ENCODE measurements around the gene ACOT13.

- no peak for TF ChIP-seq EZH2 (IDR thresholded peaks at IDR 0.05; ENCODE audit: borderline replicate concordance, low read length)
- TF ChIP-seq CTCF (IDR thresholded peaks at IDR 0.05; ENCODE audit: low read length) = no peak
These were observed 54.8 kb downstream of the ACOT13 start for GRCh38 chr6:24721461-24722215.
